Activated CD8-positive, alpha-beta memory T cell treated with anti-CD3 and anti-CD28 coated beads, Interleukin-2, amount 10 ng/mL, durations not matched to agents 7 days and 5 days (primary cell): ENCODE measurements around the gene APRT. TPM values are rescaled to one million over a fixed set of nuclear protein-coding genes. Genes with fewer than 3 reads are reported as not detected.

ENCODE experiments used
- ATAC-seq: fragments of 150-1000 bp; cut with Tn5 transposase; one replicate; pipeline ENCODE4 v1.10.0; 2021; ENCODE audit warnings: moderate library complexity
- CTCF ChIA-PET: fragments of 350-600 bp; sonication (Branson Sonifier 250); formaldehyde crosslinking; loops from one replicate; lab custom pipeline; 2021; ENCODE audit warnings: antibody characterized with exemption; lab: Charles Lee
- DNase-seq: peaks from one replicate; pipeline ENCODE4 v3.0.0-alpha.2; 2020
- H3K27ac Mint-ChIP-seq: one replicate; pipeline ENCODE4 v1.8.0; 2021; ENCODE audit warnings: mild to moderate bottlenecking, mixed read lengths
- H3K27me3 Mint-ChIP-seq: one replicate; pipeline ENCODE4 v1.8.0; 2021; ENCODE audit warnings: mixed read lengths
- H3K36me3 Mint-ChIP-seq: one replicate; pipeline ENCODE4 v1.8.0; 2021; ENCODE audit warnings: mild to moderate bottlenecking, mixed read lengths
- H3K4me1 Mint-ChIP-seq: one replicate; pipeline ENCODE4 v1.8.0; 2021; ENCODE audit warnings: mixed read lengths
- H3K4me3 Mint-ChIP-seq: one replicate; pipeline ENCODE4 v1.8.0; 2021; ENCODE audit warnings: mild to moderate bottlenecking, moderate library complexity, mixed read lengths
- H3K9me3 Mint-ChIP-seq: one replicate; pipeline ENCODE4 v1.8.0; 2022; ENCODE audit warnings: low read depth, mixed read lengths
- total RNA-seq, 2 experiments: library from RNA; stranded (reverse); gene quantifications; one replicate each; pipeline ENCODE4 v1.2.3, GENCODE V29; 2021

APRT gene
- total RNA-seq, 2 experiments from 2014 or later = 127 to 148 TPM

DNA sequence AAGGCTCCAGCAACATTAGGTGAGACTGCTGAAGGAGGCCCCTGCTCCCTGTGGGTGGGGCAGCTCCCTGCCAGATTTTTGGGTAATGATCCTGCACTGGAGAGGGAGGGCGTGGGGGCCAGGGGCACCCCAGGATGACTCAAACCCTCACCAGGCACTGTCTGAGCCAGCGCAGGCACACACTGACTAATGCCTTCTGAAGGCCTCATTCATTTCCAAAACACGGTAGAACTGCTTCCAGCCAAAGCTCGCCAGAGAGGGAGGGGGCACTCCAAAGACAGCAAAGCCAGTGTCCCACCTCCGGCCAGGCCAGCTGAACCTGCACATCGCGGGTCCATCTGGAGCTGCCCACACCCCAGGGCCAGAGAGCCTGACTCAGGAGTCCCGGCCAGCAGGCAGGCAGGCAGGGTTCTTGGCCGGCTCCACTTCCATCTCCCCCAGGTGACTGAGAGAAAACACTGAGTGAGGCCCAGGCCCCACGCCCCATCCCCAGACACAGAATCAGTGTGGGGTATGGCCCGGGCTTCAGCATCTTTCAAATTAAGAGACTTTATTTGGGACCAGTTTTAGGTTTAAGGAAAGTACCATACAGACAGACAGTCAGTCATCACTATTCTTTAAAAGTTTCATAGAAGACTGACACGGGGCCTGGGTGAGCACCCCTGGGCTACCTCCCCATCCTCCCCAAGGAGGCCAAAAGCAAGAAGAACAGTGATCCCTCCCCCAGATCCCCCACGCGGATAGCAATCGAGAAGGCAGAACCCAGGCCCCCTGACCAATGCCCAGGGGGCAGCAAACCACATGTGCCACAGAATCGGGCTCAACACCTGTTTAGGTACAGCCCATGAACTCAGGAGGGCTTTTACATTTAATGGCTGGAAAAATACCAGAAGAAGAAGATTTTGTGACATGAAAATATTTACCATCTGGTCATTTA lies 29.0 kb downstream of the APRT start:
- Mint-ChIP-seq H3K27me3 (no peaks in the 10 kb centered on the region), H3K9me3 (no peaks in the 10 kb centered on the region), H3K36me3 (peaks cover 3% of the 10 kb centered on the region), H3K4me3 (peak overlapping the region; percentile 76), H3K4me1 (peaks cover 54% of the 10 kb centered on the region), H3K27ac (peak overlapping the region; percentile 88)
- DNase-seq (peak; percentile 81), ATAC-seq (peak; percentile 29)
- CTCF ChIA-PET = interaction anchor here (0.7 to 7.7 kb wide), 13 partner anchors 11 to 314 kb away, joined by 3 to 90 read pairs (median 4); partner anchors contain the start of genes APRT and CDT1

GRCh38 chr16:88781140-88782077 lies 30.3 kb downstream of the APRT start:
- H3K4me1 Mint-ChIP-seq = peaks cover 57% of the 10 kb centered on the region
- no peaks in the 10 kb centered on the region for H3K27me3 Mint-ChIP-seq
- H3K27ac Mint-ChIP-seq = peak overlapping the region; percentile 88
- ATAC-seq (peak; percentile 50), DNase-seq (peak; percentile 85)
- peak overlapping the region; percentile 76 for H3K4me3 Mint-ChIP-seq
- H3K9me3 Mint-ChIP-seq = no peaks in the 10 kb centered on the region
- CTCF ChIA-PET = interaction anchor here (0.8 to 7.7 kb wide), 20 partner anchors 10 to 435 kb away, joined by 3 to 90 read pairs (median 4); partner anchors contain the start of genes APRT, CDT1, GALNS and TRAPPC2L
- H3K36me3 Mint-ChIP-seq = peaks cover 5% of the 10 kb centered on the region

GRCh38 chr16:88780142-88781062 lies 31.3 kb downstream of the APRT start:
- peak overlapping the region; percentile 88 for H3K27ac Mint-ChIP-seq
- no peak for DNase-seq
- no peak for ATAC-seq
- H3K9me3 Mint-ChIP-seq = no peaks in the 10 kb centered on the region
- no peaks in the 10 kb centered on the region for H3K27me3 Mint-ChIP-seq
- peaks cover 5% of the 10 kb centered on the region for H3K36me3 Mint-ChIP-seq
- H3K4me1 Mint-ChIP-seq = peaks cover 54% of the 10 kb centered on the region
- H3K4me3 Mint-ChIP-seq = peak overlapping the region; percentile 76
- CTCF ChIA-PET = interaction anchor here (0.6 to 7.7 kb wide), 17 partner anchors 9 to 436 kb away, joined by 3 to 90 read pairs (median 4); partner anchors contain the start of genes APRT, CDT1, GALNS and TRAPPC2L

- no peak for DNase-seq
- no peaks in the 10 kb centered on the region for H3K27me3 Mint-ChIP-seq
- CTCF ChIA-PET = interaction anchor here (0.6 to 7.7 kb wide), 9 partner anchors 18 to 146 kb away, joined by 3 to 90 read pairs (median 3); partner anchors contain the start of genes APRT, GALNS and TRAPPC2L
- no peaks in the 10 kb centered on the region for H3K9me3 Mint-ChIP-seq
- H3K27ac Mint-ChIP-seq = peak overlapping the region; percentile 88
- H3K36me3 Mint-ChIP-seq = peaks cover 5% of the 10 kb centered on the region
- peak overlapping the region; percentile 76 for H3K4me3 Mint-ChIP-seq
- peaks cover 54% of the 10 kb centered on the region for H3K4me1 Mint-ChIP-seq
- ATAC-seq = no peak
These were observed 32.2 kb downstream of the APRT start for GRCh38 chr16:88779406-88780141.

GRCh38 chr16:88778541-88779065 lies 33.1 kb downstream of the APRT start:
- ATAC-seq = no peak
- Mint-ChIP-seq H3K27ac (peak overlapping the region; percentile 49), H3K36me3 (peaks cover 5% of the 10 kb centered on the region), H3K4me1 (peaks cover 53% of the 10 kb centered on the region), H3K27me3 (no peaks in the 10 kb centered on the region), H3K4me3 (no peak overlapping the region), H3K9me3 (no peaks in the 10 kb centered on the region)
- CTCF ChIA-PET = interaction anchor here (7.7 kb wide), 1 partner anchor 34 kb away, joined by 90 read pairs; no protein-coding TSS in a partner anchor
- no peak for DNase-seq

GRCh38 chr16:88778271-88778525 lies 33.5 kb downstream of the APRT start:
- Mint-ChIP-seq H3K27ac (no peak overlapping the region), H3K4me1 (peaks cover 49% of the 10 kb centered on the region), H3K36me3 (peaks cover 5% of the 10 kb centered on the region), H3K9me3 (no peaks in the 10 kb centered on the region), H3K4me3 (no peak overlapping the region), H3K27me3 (no peaks in the 10 kb centered on the region)
- ATAC-seq = no peak
- no peak for DNase-seq
- CTCF ChIA-PET = interaction anchor here (7.7 kb wide), 1 partner anchor 34 kb away, joined by 90 read pairs; no protein-coding TSS in a partner anchor

DNA sequence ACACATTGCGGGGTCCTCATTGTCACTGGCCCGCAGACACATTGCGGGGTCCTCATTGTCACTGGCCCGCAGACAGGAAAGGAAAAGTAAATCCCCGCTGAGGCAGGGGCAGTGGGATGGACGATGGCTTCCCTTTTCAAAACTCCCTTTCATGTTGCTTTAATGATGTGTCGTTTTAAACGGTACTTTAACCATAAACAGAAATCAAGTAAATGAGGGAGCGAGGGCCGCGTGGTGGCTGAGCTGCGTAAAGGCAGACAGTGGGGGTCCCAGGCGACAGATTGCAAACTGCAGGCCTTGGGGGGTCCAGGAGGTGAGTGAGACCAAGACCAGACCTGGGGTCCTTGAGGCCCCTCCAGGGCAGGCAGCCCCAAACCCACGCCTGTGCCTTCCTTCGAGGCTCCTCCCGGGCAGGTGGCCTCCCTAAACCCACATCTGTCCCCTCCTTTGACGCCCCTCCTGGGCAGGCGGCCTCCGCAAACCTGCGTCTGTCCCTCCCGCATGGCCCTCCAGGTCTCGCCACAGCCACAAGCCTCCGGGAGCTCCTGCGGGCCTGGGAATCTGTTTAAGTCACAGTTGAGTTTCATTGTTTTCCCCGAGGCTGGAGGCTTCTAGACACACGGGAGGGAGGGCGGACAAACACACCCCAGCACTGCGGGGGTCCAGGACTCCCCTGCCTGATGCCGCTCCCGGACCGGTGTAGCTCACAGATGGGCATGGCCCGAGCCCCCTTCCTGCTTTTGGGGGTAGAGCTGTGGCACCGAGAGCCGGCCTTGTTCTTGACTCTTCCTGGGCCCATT lies 34.1 kb downstream of the APRT start:
- no peaks in the 10 kb centered on the region for H3K9me3 Mint-ChIP-seq
- CTCF ChIA-PET = interaction anchor here (7.7 kb wide), 1 partner anchor 33 kb away, joined by 90 read pairs; no protein-coding TSS in a partner anchor
- H3K27me3 Mint-ChIP-seq = no peaks in the 10 kb centered on the region
- peak overlapping the region; percentile 36 for H3K27ac Mint-ChIP-seq
- peaks cover 44% of the 10 kb centered on the region for H3K4me1 Mint-ChIP-seq
- H3K4me3 Mint-ChIP-seq = no peak overlapping the region
- DNase-seq (no peak), ATAC-seq (no peak)
- peaks cover 3% of the 10 kb centered on the region for H3K36me3 Mint-ChIP-seq

DNA sequence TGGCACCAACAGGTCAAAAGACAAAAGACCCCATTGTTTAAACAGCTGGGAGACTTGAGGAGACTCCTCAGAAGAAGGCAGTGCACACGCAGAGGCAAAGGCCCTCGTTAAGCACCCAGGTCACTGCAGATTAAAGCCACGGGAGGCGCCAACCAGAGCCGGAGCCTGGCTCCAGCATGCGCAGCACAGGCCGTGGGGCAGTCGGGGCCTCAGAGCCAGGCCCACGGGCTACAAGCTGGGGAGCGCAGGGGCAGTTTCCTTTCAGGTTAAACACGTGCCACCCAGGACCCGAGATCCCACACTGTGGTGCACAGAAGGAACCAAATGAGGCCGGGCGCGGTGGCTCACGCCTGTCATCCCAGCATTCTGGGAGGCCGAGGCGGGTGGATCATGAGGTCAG lies 35.9 kb downstream of the APRT start:
- H3K27me3 Mint-ChIP-seq = no peaks in the 10 kb centered on the region
- H3K36me3 Mint-ChIP-seq = peaks cover 3% of the 10 kb centered on the region
- DNase-seq (no peak), ATAC-seq (no peak)
- CTCF ChIA-PET = no interaction called here
- H3K27ac Mint-ChIP-seq = no peak overlapping the region
- no peak overlapping the region for H3K4me3 Mint-ChIP-seq
- H3K4me1 Mint-ChIP-seq = peaks cover 32% of the 10 kb centered on the region
- no peaks in the 10 kb centered on the region for H3K9me3 Mint-ChIP-seq

DNA sequence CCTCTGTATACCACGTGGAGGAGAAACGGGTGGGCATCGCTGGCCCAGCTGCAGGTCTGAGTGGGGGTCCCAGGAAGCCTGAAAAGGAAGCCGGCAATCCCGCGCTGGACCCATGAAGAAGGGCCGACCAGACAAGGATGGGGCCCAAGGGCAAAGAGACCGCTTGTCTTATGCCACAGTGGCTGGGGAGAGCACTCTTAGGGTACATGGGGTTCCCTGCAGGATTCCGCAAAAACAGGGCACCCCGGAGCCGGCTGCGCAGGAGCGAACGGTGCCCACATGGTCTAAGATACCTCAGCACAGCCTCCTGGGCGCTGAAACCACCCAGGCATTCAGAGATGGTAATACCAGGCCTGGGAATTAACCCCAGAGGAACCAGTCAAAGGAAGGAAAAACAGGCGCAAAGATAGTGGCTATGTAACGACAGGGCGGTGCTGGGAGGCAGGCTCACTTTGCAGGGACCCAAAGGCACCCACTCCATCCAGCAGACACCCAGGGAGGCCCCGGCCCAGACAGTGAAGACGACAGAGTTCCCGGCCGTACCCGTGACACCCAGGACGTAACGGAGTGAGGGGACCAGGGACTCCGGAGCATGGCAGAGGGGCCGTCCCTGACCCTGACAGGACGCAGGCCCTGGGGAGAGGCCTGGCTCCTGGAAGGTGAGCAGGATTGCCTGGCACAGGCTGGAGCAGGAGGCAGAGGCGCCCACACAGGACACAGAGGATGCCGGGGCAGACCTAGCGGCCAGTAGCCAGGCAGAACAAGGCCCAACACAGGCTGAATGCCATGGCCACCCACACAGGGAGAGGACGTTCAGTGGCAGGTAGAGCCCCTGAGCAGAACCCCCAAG lies 37.0 kb downstream of the APRT start:
- Mint-ChIP-seq H3K4me3 (no peak overlapping the region), H3K4me1 (peaks cover 22% of the 10 kb centered on the region), H3K27ac (no peak overlapping the region), H3K27me3 (no peaks in the 10 kb centered on the region), H3K9me3 (no peaks in the 10 kb centered on the region), H3K36me3 (peaks cover 3% of the 10 kb centered on the region)
- no peak for ATAC-seq
- CTCF ChIA-PET = interaction anchor here (1.2 kb wide), 1 partner anchor 31 kb away, joined by 4 read pairs; no protein-coding TSS in a partner anchor
- no peak for DNase-seq

DNA sequence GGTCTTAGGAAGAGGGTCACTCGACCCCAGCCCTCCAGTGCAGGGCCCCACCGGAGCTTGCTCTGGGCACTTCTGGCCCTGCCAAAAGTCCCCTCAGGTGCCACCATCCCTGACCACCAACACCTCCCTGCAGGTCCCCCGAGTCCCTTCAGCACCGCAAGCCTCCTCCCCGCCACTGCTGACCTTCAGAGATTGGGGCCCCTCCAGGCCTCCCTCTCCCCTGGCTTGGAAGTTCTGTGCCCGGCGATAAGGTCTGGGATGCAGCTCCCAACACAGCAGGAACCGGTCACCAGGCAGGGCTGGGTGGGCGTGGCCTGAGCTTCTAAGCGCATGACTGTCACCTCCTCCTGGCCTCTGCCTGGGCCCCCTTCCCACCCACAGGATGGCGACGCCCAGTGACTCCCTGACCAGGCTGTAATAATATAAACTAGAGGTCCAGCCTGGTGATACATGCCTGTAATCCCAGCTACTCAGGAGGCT lies 37.9 kb downstream of the APRT start:
- Mint-ChIP-seq H3K27me3 (no peaks in the 10 kb centered on the region), H3K4me3 (no peak overlapping the region), H3K36me3 (peaks cover 3% of the 10 kb centered on the region), H3K27ac (no peak overlapping the region), H3K9me3 (no peaks in the 10 kb centered on the region), H3K4me1 (peaks cover 22% of the 10 kb centered on the region)
- ATAC-seq (no peak), DNase-seq (no peak)
- CTCF ChIA-PET = interaction anchor here (1.2 kb wide), 1 partner anchor 30 kb away, joined by 4 read pairs; no protein-coding TSS in a partner anchor
